GM12878 (cell line): ENCODE data around the gene RAC3. TPM values are rescaled to one million over a fixed set of nuclear protein-coding genes. Genes with fewer than 3 reads are reported as not detected.
A peak's percentile ranks its signal among the peaks of the same experiment; 100 is the strongest.

Experiments used
- ATAC-seq: fragments of 200-7000 bp; cut with Tn5 transposase; 3 replicates; pipeline ENCODE4 v1.9.1; 2020; ENCODE audit warnings: mild to moderate bottlenecking, moderate library complexity
- BruUV-seq: library from RNA; stranded (reverse); fragments of 400-500 nt; replicated peaks from 2 replicates; lab custom pipeline; 2021; lab: Mats Ljungman, UMichigan
- CTCF ChIA-PET: fragments of 300-600 bp; sonication (Branson Sonifier 250); formaldehyde crosslinking; extraction: SDS; loops from one replicate; lab custom pipeline; 2021; ENCODE audit warnings: inconsistent platforms; lab: Yijun Ruan, JAX
- POLR2A ChIA-PET: fragments of 350-600 bp; formaldehyde crosslinking; extraction: SDS; loops from one replicate; lab custom pipeline; 2021; ENCODE audit warnings: inconsistent platforms; lab: Charles Lee
- RAD21 ChIA-PET: fragments of 300-600 bp; sonication (Branson Sonifier 250); formaldehyde crosslinking; loops from one replicate; lab custom pipeline; 2023; ENCODE audit warnings: antibody characterized with exemption; ENCODE audit not compliant: unreplicated experiment; lab: Charles Lee
- SMC1A ChIA-PET: fragments of 300-600 bp; sonication (Branson Sonifier 250); formaldehyde crosslinking; loops from one replicate; lab custom pipeline; 2023; ENCODE audit not compliant: unreplicated experiment, uncharacterized antibody; lab: Charles Lee
- DNase-seq: peaks from one replicate; pipeline ENCODE4 v3.0.0-alpha.2; 2011; ENCODE audit warnings: low read depth, low spot score
- FAIRE-seq: peaks from 3 replicates; lab custom pipeline; 2011; peaks lifted over from hg19 to GRCh38; lab: Jason Lieb, UNC
- H2AFZ ChIP-seq: 2 replicates; pipeline ENCODE4 v1.6.0; 2011; ENCODE audit warnings: low read depth, low read length, control low read depth; ENCODE audit not compliant: control insufficient read depth
- H3K27ac ChIP-seq: 2 replicates; pipeline ENCODE4 v1.5.1; 2011; ENCODE audit warnings: control low read depth; ENCODE audit not compliant: control insufficient read depth, insufficient read depth
- H3K27me3 ChIP-seq, 2 experiments: replicated peaks in 1 of 2; 2 replicates each; pipeline versions ENCODE4 v1.6.0 to v1.6.1; 2011; ENCODE audit warnings: low read length in 1 of 2; ENCODE audit not compliant: control insufficient read depth in 2 of 2, insufficient read depth in 2 of 2
- H3K36me3 ChIP-seq, 2 experiments: 2 replicates each; pipeline ENCODE4 v1.5.1; 2011; ENCODE audit warnings: low read length in 1 of 2; ENCODE audit not compliant: control insufficient read depth in 2 of 2, insufficient read depth in 2 of 2
- H3K4me1 ChIP-seq: 2 replicates; pipeline ENCODE4 v1.6.1; 2011; ENCODE audit warnings: mild to moderate bottlenecking, low read length, moderate library complexity, mixed read lengths; ENCODE audit not compliant: control insufficient read depth, insufficient read depth
- H3K4me2 ChIP-seq: 2 replicates; pipeline ENCODE4 v1.6.0; 2011; ENCODE audit warnings: control low read depth; ENCODE audit not compliant: control insufficient read depth, insufficient read depth
- H3K4me3 ChIP-seq: fragments of 200-600 bp; sonication (generic); 2 replicates; pipeline ENCODE4 v1.5.1; 2016
- H3K79me2 ChIP-seq: 2 replicates; pipeline ENCODE4 v1.6.0; 2011; ENCODE audit warnings: low read length; ENCODE audit not compliant: control insufficient read depth, insufficient read depth
- H3K9ac ChIP-seq: 2 replicates; pipeline ENCODE4 v1.8.0; 2011; ENCODE audit warnings: low read length, control low read depth, mixed read lengths; ENCODE audit not compliant: control insufficient read depth, insufficient read depth
- H3K9me3 ChIP-seq: replicated peaks from 3 replicates; pipeline ENCODE4 v1.5.1; 2011; ENCODE audit warnings: mild to moderate bottlenecking, low read length; ENCODE audit not compliant: control insufficient read depth, insufficient read depth
- H4K20me1 ChIP-seq: 2 replicates; pipeline ENCODE4 v1.6.0; 2011; ENCODE audit not compliant: control insufficient read depth, insufficient read depth
- POLR2A ChIP-seq: IDR thresholded peaks from 2 replicates; pipeline ENCODE4 v1.6.1; 2011; ENCODE audit warnings: low read depth, mild to moderate bottlenecking, low read length
- POU2F2 ChIP-seq: IDR thresholded peaks from 3 replicates; pipeline ENCODE4 v1.6.1; 2011; ENCODE audit warnings: low read depth, mild to moderate bottlenecking, low read length, borderline replicate concordance
- SRF ChIP-seq, 2 experiments: IDR thresholded peaks; 2 replicates each; pipeline ENCODE4 v1.6.1; 2011; ENCODE audit warnings: low read depth in 2 of 2, low read length in 2 of 2, mild to moderate bottlenecking in 1 of 2, moderate library complexity in 1 of 2
- WGBS: methylation state at CpG from one replicate; pipeline ENCODE4 v1.1.6; 2016; ENCODE audit warnings: low lambda C conversion rate; ENCODE audit not compliant: insufficient replicate concordance, insufficient coverage; ENCODE audit errors: missing lambda C conversion rate; 5-methylcytosine and 5-hydroxymethylcytosine counted together
- in situ Hi-C: fragments of 300-500 bp; cut with MboI; formaldehyde crosslinking; loops from 9 replicates; pipeline ENCODE4 v1.14.3; 2018; ENCODE audit warnings: mixed read lengths
- intact Hi-C: fragments of 100-400 bp; cut with micrococcal nuclease; formaldehyde crosslinking; loops from one replicate; pipeline ENCODE4 v1.14.2; 2022; ENCODE audit not compliant: unreplicated experiment
- polyA plus RNA-seq, 11 experiments: library from polyadenylated mRNA; depleted of rRNA in 4 of 11; unstranded in 6 of 11; stranded (reverse) in 5 of 11; fragments of >200 nt; fragmentation: Nextera tagmentation in 4 of 11; fragmentation: Illumina TruSeq in 1 of 11; extraction: Ambion mirVana in 4 of 11; extraction: Trizol in 1 of 11; gene quantifications; 1 replicate in 1 of 11; 2 replicates in 10 of 11; pipeline versions ENCODE4 v1.2.1 to v1.2.3, GENCODE V29; 2011 to 2016; ENCODE audit warnings: inconsistent platforms in 2 of 11, missing spikeins in 2 of 11, low read depth in 1 of 11
- total RNA-seq, 4 experiments: library from RNA; depleted of rRNA in 3 of 4; stranded (reverse); fragments of >200 nt in 3 of 4; fragmentation: Illumina TruSeq in 1 of 4; extraction: Trizol in 1 of 4; gene quantifications; 2 replicates each; pipeline versions ENCODE4 v1.2.1 to v1.2.3, GENCODE V29; 2013 to 2021
- TF ChIP-seq, protein P1 (sequence below), 3 experiments: IDR thresholded peaks in 2 of 3; conservative IDR thresholded peaks in 1 of 3; 2 replicates each; pipeline ENCODE4 v1.5.1; 2011; ENCODE audit warnings: low read depth in 3 of 3, low read length in 3 of 3, mild to moderate bottlenecking in 3 of 3, control low read depth in 2 of 3, moderate library complexity in 2 of 3, inconsistent platforms in 1 of 3, mixed read lengths in 1 of 3; ENCODE audit not compliant: control insufficient read depth in 2 of 3, insufficient read depth in 1 of 3; ENCODE audit errors: extremely low read depth in 1 of 3

The RAC3 gene
- total and polyA plus RNA-seq, 10 of the 15 experiments (the other 5 are each of a cell fraction or from before 2014, with no cell fraction given): 0.11 to 32.9 (median 6.7) TPM

DNA sequence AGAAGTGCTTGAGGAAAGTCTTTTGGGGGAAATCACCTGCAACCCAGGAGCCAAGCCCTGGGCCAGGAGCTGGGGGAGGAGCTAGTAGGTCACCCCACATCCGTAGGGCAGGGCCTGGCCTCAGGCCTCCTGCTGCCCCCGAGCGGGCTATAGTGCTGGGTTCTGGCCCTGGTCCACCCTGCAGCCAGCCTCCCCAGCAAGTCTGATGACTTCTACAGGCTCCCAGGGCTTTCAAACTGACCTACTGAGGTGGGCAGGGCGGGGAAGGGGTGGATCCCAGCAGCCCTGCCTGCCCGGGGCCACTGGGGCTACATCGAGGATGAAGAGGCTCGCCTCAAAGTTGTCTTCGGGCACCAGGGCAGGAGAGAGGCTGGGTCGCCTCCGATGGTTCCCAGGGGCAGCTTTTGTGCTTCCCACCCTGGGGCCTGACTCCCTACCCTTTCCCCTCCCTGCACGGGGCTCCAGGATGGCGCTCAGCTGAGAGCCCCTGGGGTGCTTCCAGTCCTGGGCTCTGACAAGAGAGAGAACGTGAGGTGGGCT is 13.8 kb upstream of the RAC3 start:
- FAIRE-seq: no peak
- no TSS peak for BruUV-seq
- Histone ChIP-seq H3K36me3 (no peaks in the 10 kb centered on the region; a peak in 2 of 4 replicates), H3K4me3 (no peak overlapping the region), H3K9ac (no peak overlapping the region), H3K79me2 (peaks cover 21% of the 10 kb centered on the region), H3K9me3 (no peaks in the 10 kb centered on the region), H4K20me1 (no peaks in the 10 kb centered on the region), H2AFZ (no peak overlapping the region), H3K4me1 (peaks cover 6% of the 10 kb centered on the region), H3K4me2 (no peak overlapping the region), H3K27me3 (no peaks in the 10 kb centered on the region), H3K27ac (no peak overlapping the region)
- no peak for TF ChIP-seq POU2F2
- TF ChIP-seq POLR2A: peak; percentile 51; the same call in 1 of the 2 replicates
- DNase-seq: no peak
- ATAC-seq: no peak
- intact Hi-C loops: no loop called here
- SMC1A ChIA-PET: no interaction called here
- in situ Hi-C loops: no loop called here
- WGBS: 95% methylated on average over 13 of the region's 13 CpGs
- RAD21 ChIA-PET: interaction anchor here (1.8 kb wide), 1 partner anchor 58 kb away, joined by 6 read pairs; no protein-coding TSS in a partner anchor
- POLR2A ChIA-PET: no interaction called here
- CTCF ChIA-PET: interaction anchor here (1.9 kb wide), 1 partner anchor 58 kb away, joined by 7 read pairs; no protein-coding TSS in a partner anchor

DNA sequence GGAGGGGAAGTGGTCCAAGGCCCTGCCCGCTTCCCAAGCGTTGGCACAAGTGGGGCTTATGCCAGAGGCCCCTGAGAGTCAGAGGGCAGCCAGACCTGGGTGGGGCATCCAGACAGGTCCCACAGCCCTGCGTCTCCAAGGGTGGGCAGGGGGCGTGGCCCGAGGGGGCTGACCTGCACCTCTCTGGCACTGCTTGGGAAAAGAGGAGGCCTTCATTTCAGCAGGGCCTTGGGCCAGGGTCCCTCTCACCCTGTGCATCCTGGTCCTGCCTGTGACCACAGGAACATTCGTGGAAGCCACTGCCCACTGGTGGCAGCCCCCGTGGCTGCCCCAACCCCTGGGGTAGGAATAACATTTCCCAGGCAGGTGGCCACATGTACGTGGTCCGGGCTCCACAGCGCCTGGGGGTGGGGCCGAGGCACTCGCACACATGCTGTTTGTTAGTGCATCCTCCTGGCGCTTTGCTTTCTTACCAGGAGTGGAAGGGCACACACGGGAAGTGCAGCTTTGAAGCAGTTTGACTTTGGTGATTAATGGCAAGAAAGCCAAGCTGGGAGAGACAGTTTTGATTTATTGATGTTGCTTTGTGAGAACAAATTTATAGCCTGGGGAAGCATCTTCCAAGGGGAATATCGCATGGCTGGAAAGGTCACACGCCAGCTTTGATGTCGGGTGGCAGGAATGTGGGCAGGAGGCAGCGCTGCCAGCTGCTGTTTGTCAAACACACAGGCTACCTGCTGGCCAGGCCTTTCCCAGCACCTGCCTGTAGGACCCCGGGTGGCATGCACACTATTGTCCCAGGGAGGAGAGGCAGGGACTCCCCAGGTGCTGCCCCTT is 13.1 kb upstream of the RAC3 start:
- ATAC-seq: no peak
- in situ Hi-C loops: no loop called here
- intact Hi-C loops: no loop called here

More for the DNA sequence above, 13.1 kb upstream of the RAC3 start:
- H2AFZ ChIP-seq: no peak overlapping the region
- H3K27ac ChIP-seq: no peak overlapping the region
- H3K36me3 ChIP-seq: no peaks in the 10 kb centered on the region; a peak in 2 of 4 replicates
- ChIA-PET RAD21 (interaction anchor here (0.8 kb wide), 1 partner anchor 59 kb away, joined by 3 read pairs; no protein-coding TSS in a partner anchor), SMC1A (no interaction called here), CTCF (interaction anchor here (1.0 to 1.9 kb wide), 2 partner anchors 59 to 168 kb away, joined by 3 to 7 read pairs; no protein-coding TSS in a partner anchor), POLR2A (no interaction called here)
- H4K20me1 ChIP-seq: no peaks in the 10 kb centered on the region
- H3K9me3 ChIP-seq: no peaks in the 10 kb centered on the region
- no peak overlapping the region for H3K4me3 ChIP-seq
- H3K79me2 ChIP-seq: peaks cover 21% of the 10 kb centered on the region
- H3K4me2 ChIP-seq: no peak overlapping the region
- H3K27me3 ChIP-seq: no peaks in the 10 kb centered on the region
- H3K4me1 ChIP-seq: peaks cover 6% of the 10 kb centered on the region
- H3K9ac ChIP-seq: no peak overlapping the region
- 69% methylated on average over 19 of the region's 19 CpGs for WGBS
- DNase-seq: no peak
- no TSS peak for BruUV-seq
- TF ChIP-seq SRF (IDR thresholded peaks at IDR 0.05; ENCODE audit: low read depth in 2 of 2, low read length in 2 of 2): no peak
- TF ChIP-seq, protein P1, sequence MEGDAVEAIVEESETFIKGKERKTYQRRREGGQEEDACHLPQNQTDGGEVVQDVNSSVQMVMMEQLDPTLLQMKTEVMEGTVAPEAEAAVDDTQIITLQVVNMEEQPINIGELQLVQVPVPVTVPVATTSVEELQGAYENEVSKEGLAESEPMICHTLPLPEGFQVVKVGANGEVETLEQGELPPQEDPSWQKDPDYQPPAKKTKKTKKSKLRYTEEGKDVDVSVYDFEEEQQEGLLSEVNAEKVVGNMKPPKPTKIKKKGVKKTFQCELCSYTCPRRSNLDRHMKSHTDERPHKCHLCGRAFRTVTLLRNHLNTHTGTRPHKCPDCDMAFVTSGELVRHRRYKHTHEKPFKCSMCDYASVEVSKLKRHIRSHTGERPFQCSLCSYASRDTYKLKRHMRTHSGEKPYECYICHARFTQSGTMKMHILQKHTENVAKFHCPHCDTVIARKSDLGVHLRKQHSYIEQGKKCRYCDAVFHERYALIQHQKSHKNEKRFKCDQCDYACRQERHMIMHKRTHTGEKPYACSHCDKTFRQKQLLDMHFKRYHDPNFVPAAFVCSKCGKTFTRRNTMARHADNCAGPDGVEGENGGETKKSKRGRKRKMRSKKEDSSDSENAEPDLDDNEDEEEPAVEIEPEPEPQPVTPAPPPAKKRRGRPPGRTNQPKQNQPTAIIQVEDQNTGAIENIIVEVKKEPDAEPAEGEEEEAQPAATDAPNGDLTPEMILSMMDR (IDR thresholded peaks at IDR 0.05 in 2 of 3, conservative IDR thresholded peaks at IDR 0.05 in 1 of 3; ENCODE audit: control insufficient read depth in 2 of 3, extremely low read depth in 1 of 3, insufficient read depth in 1 of 3, low read depth in 3 of 3, low read length in 3 of 3): 0 out of 6 replicates have a peak, but pooled peaks of 1 of the 3 experiments have one; percentile 5
- FAIRE-seq: no peak
